Measurements from ENCODE around the gene ABT1. TPM values are rescaled to one million over a fixed set of nuclear protein-coding genes. Genes with fewer than 3 reads are reported as not detected.
A peak's percentile ranks its signal among the peaks of the same experiment; 100 is the strongest.

ABT1 gene
- total RNA-seq, 1 experiment from 2014 or later = 33.7 TPM

- POLR2A ChIA-PET (ENCODE audit: unreplicated experiment) = no interaction called here
- ATAC-seq = no peak
- Histone ChIP-seq H3K36me3 (ENCODE audit: low read depth, low read length) (no peaks in the 10 kb centered on the region), H3K9me2 (replicated peaks; ENCODE audit: low read length) (no peaks in the 10 kb centered on the region), H3K9ac (ENCODE audit: low read length) (no peak overlapping the region), H2AFZ (ENCODE audit: low read length) (no peak overlapping the region), H3K27me3 (ENCODE audit: low read length) (no peaks in the 10 kb centered on the region), H3K4me2 (ENCODE audit: low read length) (no peak overlapping the region), H3K4me3 (ENCODE audit: low read length) (no peak overlapping the region), H3K4me1 (ENCODE audit: insufficient read depth, low read length) (no peaks in the 10 kb centered on the region), H3K27ac (ENCODE audit: low read length) (no peak overlapping the region), H3F3A (ENCODE audit: low read length, unreplicated experiment) (no peaks in the 10 kb centered on the region), H4K20me1 (ENCODE audit: low read length) (no peaks in the 10 kb centered on the region), H3K9me3 (ENCODE audit: low read length) (no peaks in the 10 kb centered on the region), H3K79me2 (ENCODE audit: low read length) (no peaks in the 10 kb centered on the region)
- TF ChIP-seq EZH2 (IDR thresholded peaks at IDR 0.05; ENCODE audit: low read length, unreplicated experiment) (no peak), EZH2phosphoT487 (IDR thresholded peaks at IDR 0.05; ENCODE audit: borderline replicate concordance, low read length) (no peak), CTCF (conservative IDR thresholded peaks at IDR 0.05; ENCODE audit: low read depth, low read length) (no peak)
- BruUV-seq (replicated peaks) = no TSS peak
- no peak for DNase-seq
- intact Hi-C loops (cut with micrococcal nuclease) = no loop called here
- CTCF ChIA-PET = no interaction called here
Measured at GRCh38 chr6:26563488-26563887, 33.3 kb upstream of the ABT1 start.

GRCh38 chr6:26568601-26569432, 27.9 kb upstream of the ABT1 start:
- Histone ChIP-seq H3K36me3 (ENCODE audit: low read depth, low read length) (no peaks in the 10 kb centered on the region), H3K9me2 (replicated peaks; ENCODE audit: low read length) (no peaks in the 10 kb centered on the region), H3K79me2 (ENCODE audit: low read length) (no peaks in the 10 kb centered on the region), H3F3A (ENCODE audit: low read length, unreplicated experiment) (peaks cover 5% of the 10 kb centered on the region), H2AFZ (ENCODE audit: low read length) (peak overlapping the region; percentile 91), H3K27me3 (ENCODE audit: low read length) (no peaks in the 10 kb centered on the region), H3K4me1 (ENCODE audit: insufficient read depth, low read length) (peaks cover 5% of the 10 kb centered on the region; the same call in 1 of the 2 replicates), H3K4me2 (ENCODE audit: low read length) (peak overlapping the region; percentile 82), H3K27ac (ENCODE audit: low read length) (0 out of 2 replicates have a peak overlapping the region, but pooled peaks have one; percentile 5), H3K9ac (ENCODE audit: low read length) (peak overlapping the region; percentile 39; the same call in 1 of the 2 replicates), H3K4me3 (ENCODE audit: low read length) (peak overlapping the region; percentile 84), H4K20me1 (ENCODE audit: low read length) (no peaks in the 10 kb centered on the region), H3K9me3 (ENCODE audit: low read length) (no peaks in the 10 kb centered on the region)
- no TSS peak for BruUV-seq (replicated peaks)
- DNase-seq = peak; percentile 98
- TF ChIP-seq EZH2 (IDR thresholded peaks at IDR 0.05; ENCODE audit: low read length, unreplicated experiment) = no peak
- TF ChIP-seq CTCF (conservative IDR thresholded peaks at IDR 0.05; ENCODE audit: low read depth, low read length) = peak; percentile 54
- TF ChIP-seq EZH2phosphoT487 (IDR thresholded peaks at IDR 0.05; ENCODE audit: borderline replicate concordance, low read length) = no peak
- ChIA-PET POLR2A (ENCODE audit: unreplicated experiment) (interaction anchor here (0.6 kb wide), 2 partner anchors 32 to 147 kb away, joined by 3 to 6 read pairs; no protein-coding TSS in a partner anchor), CTCF (interaction anchor here (0.6 to 1.1 kb wide), 4 partner anchors 14 to 227 kb away, joined by 3 to 9 read pairs (median 4); no protein-coding TSS in a partner anchor)
- intact Hi-C loops (cut with micrococcal nuclease) = loop anchor here (1.0 to 2.0 kb wide), 5 partner anchors 13 to 257 kb away; no protein-coding TSS in a partner anchor
- peak; percentile 56 for ATAC-seq
